ENCODE measurements around the gene TPD52L2. TPM values are rescaled to one million over a fixed set of nuclear protein-coding genes. Genes with fewer than 3 reads are reported as not detected.

Gene TPD52L2
- total RNA-seq, 1 donor from 2014 or later, result 161 TPM

GRCh38 chr20:63823691-63824311 lies 41.3 kb upstream of the TPD52L2 start:
- intact Hi-C loops (cut with DNase I), result no loop called here
- Histone ChIP-seq H3K27ac (no peak overlapping the region), H3K4me1 (no peaks in the 10 kb centered on the region), H3K4me3 (no peak overlapping the region), H3K9me3 (no peaks in the 10 kb centered on the region), H3K27me3 (no peaks in the 10 kb centered on the region), H3K36me3 (no peaks in the 10 kb centered on the region)
- no peak for DNase-seq (ENCODE audit: low spot score in 2 of 2)
- TF ChIP-seq, protein P1, sequence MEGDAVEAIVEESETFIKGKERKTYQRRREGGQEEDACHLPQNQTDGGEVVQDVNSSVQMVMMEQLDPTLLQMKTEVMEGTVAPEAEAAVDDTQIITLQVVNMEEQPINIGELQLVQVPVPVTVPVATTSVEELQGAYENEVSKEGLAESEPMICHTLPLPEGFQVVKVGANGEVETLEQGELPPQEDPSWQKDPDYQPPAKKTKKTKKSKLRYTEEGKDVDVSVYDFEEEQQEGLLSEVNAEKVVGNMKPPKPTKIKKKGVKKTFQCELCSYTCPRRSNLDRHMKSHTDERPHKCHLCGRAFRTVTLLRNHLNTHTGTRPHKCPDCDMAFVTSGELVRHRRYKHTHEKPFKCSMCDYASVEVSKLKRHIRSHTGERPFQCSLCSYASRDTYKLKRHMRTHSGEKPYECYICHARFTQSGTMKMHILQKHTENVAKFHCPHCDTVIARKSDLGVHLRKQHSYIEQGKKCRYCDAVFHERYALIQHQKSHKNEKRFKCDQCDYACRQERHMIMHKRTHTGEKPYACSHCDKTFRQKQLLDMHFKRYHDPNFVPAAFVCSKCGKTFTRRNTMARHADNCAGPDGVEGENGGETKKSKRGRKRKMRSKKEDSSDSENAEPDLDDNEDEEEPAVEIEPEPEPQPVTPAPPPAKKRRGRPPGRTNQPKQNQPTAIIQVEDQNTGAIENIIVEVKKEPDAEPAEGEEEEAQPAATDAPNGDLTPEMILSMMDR (IDR thresholded peaks at IDR 0.05), result no peak

- no peak overlapping the region for H3K4me3 ChIP-seq
- no peak overlapping the region for H3K27ac ChIP-seq
- H3K9me3 ChIP-seq, result no peaks in the 10 kb centered on the region
- DNase-seq (ENCODE audit: low spot score in 2 of 2), result no peak
- no peaks in the 10 kb centered on the region for H3K27me3 ChIP-seq
- H3K4me1 ChIP-seq, result peaks cover 0 to 10% of the 10 kb centered on the region in 2 donors
- TF ChIP-seq, protein P1 (IDR thresholded peaks at IDR 0.05), result no peak
- intact Hi-C loops (cut with DNase I), result no loop called here
- H3K36me3 ChIP-seq, result no peaks in the 10 kb centered on the region
Observed at GRCh38 chr20:63825331-63826118, 39.5 kb upstream of the TPD52L2 start.

DNA sequence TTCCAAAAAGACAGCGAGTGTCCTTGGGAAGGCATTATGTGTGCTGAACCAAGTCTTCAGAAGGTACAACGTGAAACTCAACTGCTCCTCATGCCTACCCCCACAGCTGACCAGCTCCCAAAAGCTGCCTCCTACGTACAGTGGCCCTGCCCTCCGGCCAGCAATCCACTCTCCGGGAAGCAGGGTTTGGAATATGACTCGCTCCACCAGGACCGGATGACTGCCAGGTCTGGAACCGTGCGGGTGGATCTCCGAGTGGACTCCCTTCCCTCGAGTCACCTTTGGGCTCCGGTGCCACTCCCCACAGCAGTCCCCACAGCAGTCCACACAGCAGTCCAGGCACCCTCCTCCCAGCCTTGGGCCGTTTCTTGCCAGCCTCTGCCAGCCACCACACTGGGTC lies 38.3 kb upstream of the TPD52L2 start:
- peaks cover 1 to 10% of the 10 kb centered on the region in 2 donors for H3K4me1 ChIP-seq
- no peak for DNase-seq (ENCODE audit: low spot score in 2 of 2)
- H3K36me3 ChIP-seq, result no peaks in the 10 kb centered on the region
- no peaks in the 10 kb centered on the region for H3K27me3 ChIP-seq
- H3K4me3 ChIP-seq, result no peak overlapping the region
- intact Hi-C loops (cut with DNase I), result no loop called here
- H3K27ac ChIP-seq, result no peak overlapping the region
- TF ChIP-seq, protein P1 (IDR thresholded peaks at IDR 0.05), result no peak
- H3K9me3 ChIP-seq, result no peaks in the 10 kb centered on the region

- no peaks in the 10 kb centered on the region for H3K36me3 ChIP-seq
- no peak overlapping the region for H3K27ac ChIP-seq
- H3K9me3 ChIP-seq, result no peaks in the 10 kb centered on the region
- no peaks in the 10 kb centered on the region for H3K27me3 ChIP-seq
- DNase-seq (ENCODE audit: low spot score in 2 of 2), result no peak
- TF ChIP-seq, protein P1 (IDR thresholded peaks at IDR 0.05), result no peak
- intact Hi-C loops (cut with DNase I), result no loop called here
- no peak overlapping the region for H3K4me3 ChIP-seq
- H3K4me1 ChIP-seq, result peaks cover 5 to 10% of the 10 kb centered on the region in 2 donors
Observed at GRCh38 chr20:63828124-63828523, 36.9 kb upstream of the TPD52L2 start.

- Histone ChIP-seq H3K36me3 (no peaks in the 10 kb centered on the region), H3K4me1 (peaks cover 5 to 13% of the 10 kb centered on the region in 2 donors), H3K27ac (no peak overlapping the region), H3K27me3 (no peaks in the 10 kb centered on the region), H3K9me3 (no peaks in the 10 kb centered on the region), H3K4me3 (no peak overlapping the region)
- DNase-seq (ENCODE audit: low spot score in 2 of 2), result no peak
- intact Hi-C loops (cut with DNase I), result no loop called here
- TF ChIP-seq, protein P1 (IDR thresholded peaks at IDR 0.05), result no peak
Observed at GRCh38 chr20:63828545-63828944, 36.5 kb upstream of the TPD52L2 start.
